ENCODE measurements around the gene SURF4. TPM values are rescaled to one million over a fixed set of nuclear protein-coding genes. Genes with fewer than 3 reads are reported as not detected.

SURF4 gene
- total and polyA plus RNA-seq, 2 donors (not counting 3 experiments of a cell fraction or from before 2014, with no cell fraction given) = 216 to 358 TPM

DNA sequence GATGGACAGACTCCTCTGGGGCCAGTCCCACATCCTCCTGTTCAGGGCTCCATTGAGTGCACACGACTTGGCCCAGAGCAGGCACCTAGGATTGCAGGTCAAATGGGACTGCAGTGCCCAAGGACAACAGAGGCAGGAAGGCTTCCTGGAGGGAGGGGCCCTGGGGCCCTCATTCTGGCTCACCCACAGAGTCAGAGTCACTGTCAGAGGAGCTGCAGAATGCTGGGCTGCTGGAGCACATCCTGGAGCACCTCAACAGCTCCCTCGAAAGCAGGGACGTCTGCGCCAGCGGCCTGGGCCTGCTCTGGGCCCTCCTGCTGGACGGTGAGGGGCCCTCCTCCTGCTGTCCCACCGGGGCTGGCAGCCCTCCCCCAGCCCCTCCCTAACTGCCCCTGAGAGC lies 26.8 kb upstream of the SURF4 start:
- no peak for DNase-seq (ENCODE audit: low read depth, low spot score)
- BruUV-seq (replicated peaks) = no TSS peak
- Histone ChIP-seq H3K27me3 (ENCODE audit: control insufficient read depth in 2 of 2, insufficient read depth in 2 of 2, low read length in 2 of 2) (peaks cover 0 to 2% of the 10 kb centered on the region in 2 experiments), H3K27ac (ENCODE audit: insufficient read depth, low read depth, low read length) (no peak overlapping the region), H3K9me3 (replicated peaks; ENCODE audit: control insufficient read depth, insufficient read depth, low read length) (no peaks in the 10 kb centered on the region), H3K36me3 (ENCODE audit: control insufficient read depth in 2 of 2, extremely low read depth in 1 of 2, insufficient read depth in 2 of 2, low read length in 2 of 2) (peaks cover 2 to 22% of the 10 kb centered on the region in 2 experiments), H3K79me2 (ENCODE audit: control insufficient read depth, insufficient read depth, low read length) (no peaks in the 10 kb centered on the region), H3K9ac (replicated peaks; ENCODE audit: extremely low read depth, insufficient read depth, low read length) (no peak overlapping the region), H4K20me1 (replicated peaks; ENCODE audit: control insufficient read depth, extremely low read depth, insufficient read depth, low read length) (no peaks in the 10 kb centered on the region), H3K4me3 (replicated peaks in 1 of 3; ENCODE audit: insufficient read depth in 1 of 3, low read depth in 1 of 3, low read length in 3 of 3) (no peak overlapping the region), H3K4me1 (ENCODE audit: control insufficient read depth, extremely low read depth, insufficient read depth, low read length) (peaks cover 6% of the 10 kb centered on the region), H3K9me1 (replicated peaks; ENCODE audit: control insufficient read depth, extremely low read depth, insufficient read depth, low read length) (no peaks in the 10 kb centered on the region), H3K4me2 (ENCODE audit: insufficient read depth, low read length) (no peak overlapping the region), H2AFZ (ENCODE audit: low read depth, low read length) (no peak overlapping the region)
- no peak for TF ChIP-seq MYC (IDR thresholded peaks at IDR 0.05; ENCODE audit: low read depth, low read length)
- no peak for TF ChIP-seq JUN (IDR thresholded peaks at IDR 0.05; ENCODE audit: borderline replicate concordance, insufficient read depth, insufficient read length, low read depth)
- TF ChIP-seq, protein P1, sequence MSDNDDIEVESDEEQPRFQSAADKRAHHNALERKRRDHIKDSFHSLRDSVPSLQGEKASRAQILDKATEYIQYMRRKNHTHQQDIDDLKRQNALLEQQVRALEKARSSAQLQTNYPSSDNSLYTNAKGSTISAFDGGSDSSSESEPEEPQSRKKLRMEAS (IDR thresholded peaks at IDR 0.05; ENCODE audit: insufficient read depth, insufficient read length) = no peak
- intact Hi-C loops (cut with micrococcal nuclease) = no loop called here
- FAIRE-seq = no peak
- ChIA-PET CTCF (no interaction called here), POLR2A (no interaction called here)
- dilution Hi-C loops (cut with MboI; ENCODE audit: extremely low pct_ligation_motif_present, low sequenced_read_pairs) = no loop called here

GRCh38 chr9:133401588-133401987 lies 25.7 kb upstream of the SURF4 start:
- DNase-seq (ENCODE audit: low read depth, low spot score) (no peak), FAIRE-seq (no peak)
- no TSS peak for BruUV-seq (replicated peaks)
- ChIA-PET POLR2A (no interaction called here), CTCF (no interaction called here)
- Histone ChIP-seq H3K27me3 (ENCODE audit: control insufficient read depth in 2 of 2, insufficient read depth in 2 of 2, low read length in 2 of 2) (peaks cover 0 to 3% of the 10 kb centered on the region in 2 experiments), H3K9me3 (replicated peaks; ENCODE audit: control insufficient read depth, insufficient read depth, low read length) (no peaks in the 10 kb centered on the region), H3K4me1 (ENCODE audit: control insufficient read depth, extremely low read depth, insufficient read depth, low read length) (peaks cover 6% of the 10 kb centered on the region), H4K20me1 (replicated peaks; ENCODE audit: control insufficient read depth, extremely low read depth, insufficient read depth, low read length) (no peaks in the 10 kb centered on the region), H3K27ac (ENCODE audit: insufficient read depth, low read depth, low read length) (no peak overlapping the region), H3K9ac (replicated peaks; ENCODE audit: extremely low read depth, insufficient read depth, low read length) (no peak overlapping the region), H3K9me1 (replicated peaks; ENCODE audit: control insufficient read depth, extremely low read depth, insufficient read depth, low read length) (no peaks in the 10 kb centered on the region), H3K36me3 (ENCODE audit: control insufficient read depth in 2 of 2, extremely low read depth in 1 of 2, insufficient read depth in 2 of 2, low read length in 2 of 2) (peaks cover 0 to 20% of the 10 kb centered on the region in 2 experiments), H3K4me3 (replicated peaks in 1 of 3; ENCODE audit: insufficient read depth in 1 of 3, low read depth in 1 of 3, low read length in 3 of 3) (no peak overlapping the region), H3K79me2 (ENCODE audit: control insufficient read depth, insufficient read depth, low read length) (no peaks in the 10 kb centered on the region), H2AFZ (ENCODE audit: low read depth, low read length) (no peak overlapping the region), H3K4me2 (ENCODE audit: insufficient read depth, low read length) (no peak overlapping the region)
- no peak for TF ChIP-seq JUN (IDR thresholded peaks at IDR 0.05; ENCODE audit: borderline replicate concordance, insufficient read depth, insufficient read length, low read depth)
- TF ChIP-seq, protein P1 (IDR thresholded peaks at IDR 0.05; ENCODE audit: insufficient read depth, insufficient read length) = no peak
- no peak for TF ChIP-seq GATA2 (IDR thresholded peaks at IDR 0.05; ENCODE audit: insufficient read depth, insufficient read length, low read depth, low read length)
- no peak for TF ChIP-seq EZH2 (IDR thresholded peaks at IDR 0.05; ENCODE audit: borderline replicate concordance, low read depth, low read length, severe bottlenecking)
- TF ChIP-seq POLR2A (IDR thresholded peaks at IDR 0.05; ENCODE audit: low read depth, low read length) = no peak
- TF ChIP-seq CTCF (IDR thresholded peaks at IDR 0.05; ENCODE audit: extremely low read depth in 1 of 2, insufficient read depth in 1 of 2, low read depth in 1 of 2, low read length in 2 of 2) = no peak
- no peak for TF ChIP-seq FOS (IDR thresholded peaks at IDR 0.05; ENCODE audit: borderline replicate concordance, insufficient read depth, low read length)
- no peak for TF ChIP-seq MYC (IDR thresholded peaks at IDR 0.05; ENCODE audit: low read depth, low read length)
- TF ChIP-seq POLR2AphosphoS5 (IDR thresholded peaks at IDR 0.05; ENCODE audit: insufficient read depth, low read depth, low read length) = no peak
- dilution Hi-C loops (cut with MboI; ENCODE audit: extremely low pct_ligation_motif_present, low sequenced_read_pairs) = no loop called here
- intact Hi-C loops (cut with micrococcal nuclease) = no loop called here

All from endothelial cell of umbilical vein (primary cell).